Activated CD4-positive, alpha-beta T cell treated with anti-CD3 and anti-CD28 coated beads, Interleukin-2, Interleukin-6, amounts not matched to agents 100 ng/mL and 50 ng/mL, durations not matched to agents 16 hours and 8 hours (primary cell): Measurements from ENCODE around the gene TSR3.

Source experiments
- DNase-seq: peaks from one replicate; pipeline ENCODE4 v3.0.0-alpha.2; 2020

TSR3 gene

GRCh38 chr16:1351582-1352362, at the start of gene TSR3, which contains the start of gene GNPTG:
TSR3 (minus strand) TSS chr16:1351878; CDS start chr16:1351804, 74 bp downstream.
GNPTG (plus strand) TSS chr16:1351931; CDS start chr16:1351966, 35 bp downstream.
- DNase-seq = peak; percentile 92

DNA sequence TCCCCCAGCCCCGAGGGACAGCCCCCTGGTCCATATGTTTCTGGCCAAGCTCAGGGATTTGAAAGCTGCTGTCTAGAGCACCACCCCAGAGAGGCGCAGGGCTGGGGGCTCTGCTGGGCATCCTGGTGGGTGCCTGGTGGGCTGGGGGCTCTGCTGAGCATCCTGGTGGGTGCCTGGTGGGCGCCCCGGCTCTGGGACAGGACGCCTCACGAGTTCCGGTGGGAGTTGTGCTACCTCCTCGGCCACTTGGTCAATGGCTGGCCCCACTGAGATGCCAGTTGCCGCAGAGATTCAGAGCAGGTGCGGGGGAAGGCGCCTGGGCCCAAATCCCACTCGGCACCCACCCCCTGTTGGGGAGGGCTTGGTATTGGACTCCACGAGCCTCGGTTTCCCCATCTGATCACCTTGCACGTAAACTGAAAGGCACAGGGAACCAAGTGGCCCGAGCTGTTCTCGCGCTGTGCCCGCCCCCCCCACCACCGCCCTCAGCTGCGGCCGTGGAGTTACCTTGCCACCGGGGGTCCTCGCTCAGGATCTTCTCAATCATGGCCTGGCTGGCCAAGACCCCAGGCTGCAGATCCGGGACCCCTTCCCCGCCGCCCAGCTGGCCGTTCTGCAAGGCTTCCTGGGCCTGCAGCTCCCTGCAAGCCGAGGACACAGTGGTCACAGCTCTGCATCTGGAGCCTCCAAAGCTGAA, 49.5 kb upstream of the TSR3 start:
- no peak for DNase-seq

DNA sequence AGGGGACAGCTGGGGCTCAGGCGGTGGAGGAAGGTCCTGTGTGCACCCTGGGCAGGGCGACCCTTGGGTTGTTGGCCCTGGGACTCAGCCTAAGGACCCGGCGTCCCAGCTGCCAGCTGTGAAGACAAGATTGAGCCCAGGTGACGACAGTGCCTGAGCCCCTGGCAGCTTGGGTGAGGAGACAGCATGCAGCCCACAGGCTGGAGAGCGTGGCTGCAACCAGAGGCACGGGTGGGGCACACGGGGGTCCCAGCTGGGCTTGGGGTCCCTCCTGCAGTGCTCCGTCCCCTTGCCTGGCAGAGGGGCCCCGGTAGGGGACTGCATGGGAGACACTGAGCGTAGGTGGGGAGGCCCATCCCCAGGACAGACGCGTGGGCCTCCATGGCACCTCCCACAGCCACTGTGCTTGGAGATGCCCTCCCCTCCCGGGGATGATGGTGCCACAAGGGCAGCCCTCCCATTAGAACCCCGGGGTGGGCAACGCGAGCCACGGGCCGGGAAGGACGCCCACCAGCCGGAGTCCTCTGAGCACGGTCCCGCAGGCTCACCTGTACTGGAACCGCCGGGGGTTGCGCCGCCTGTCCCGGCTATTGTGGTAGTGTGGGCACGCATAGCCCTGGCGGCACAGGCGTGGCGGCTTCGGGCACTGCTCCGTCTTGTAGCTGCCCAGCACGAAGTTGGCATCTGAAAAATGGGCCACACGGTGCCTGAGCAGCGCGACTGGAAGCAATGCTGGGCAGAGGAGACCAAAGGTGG, 47.3 kb upstream of the TSR3 start:
- no peak for DNase-seq

DNA sequence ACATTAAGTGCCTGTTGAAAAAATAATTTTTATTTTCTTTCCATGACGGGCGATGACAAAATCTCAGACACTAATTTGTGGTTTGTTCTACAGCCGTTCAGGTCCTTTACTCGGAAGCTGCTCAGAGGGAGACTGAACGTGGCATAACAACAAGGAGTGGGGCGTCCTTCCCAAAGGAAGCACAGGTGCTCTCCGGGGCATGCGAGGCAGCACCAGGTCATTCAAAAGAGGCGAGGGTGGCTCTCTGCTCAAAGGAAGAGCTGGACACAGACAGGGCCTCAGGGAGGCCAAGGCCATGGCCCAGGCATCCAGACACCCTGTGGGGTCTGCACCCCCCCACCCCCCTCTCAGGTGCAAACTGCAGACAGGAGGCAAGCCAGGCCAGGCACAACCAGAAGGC, 46.7 kb upstream of the TSR3 start:
- no peak for DNase-seq

GRCh38 chr16:1397779-1398178, 46.1 kb upstream of the TSR3 start:
- DNase-seq = no peak

- DNase-seq = no peak
These were observed 43.9 kb upstream of the TSR3 start for GRCh38 chr16:1395444-1396031.

DNA sequence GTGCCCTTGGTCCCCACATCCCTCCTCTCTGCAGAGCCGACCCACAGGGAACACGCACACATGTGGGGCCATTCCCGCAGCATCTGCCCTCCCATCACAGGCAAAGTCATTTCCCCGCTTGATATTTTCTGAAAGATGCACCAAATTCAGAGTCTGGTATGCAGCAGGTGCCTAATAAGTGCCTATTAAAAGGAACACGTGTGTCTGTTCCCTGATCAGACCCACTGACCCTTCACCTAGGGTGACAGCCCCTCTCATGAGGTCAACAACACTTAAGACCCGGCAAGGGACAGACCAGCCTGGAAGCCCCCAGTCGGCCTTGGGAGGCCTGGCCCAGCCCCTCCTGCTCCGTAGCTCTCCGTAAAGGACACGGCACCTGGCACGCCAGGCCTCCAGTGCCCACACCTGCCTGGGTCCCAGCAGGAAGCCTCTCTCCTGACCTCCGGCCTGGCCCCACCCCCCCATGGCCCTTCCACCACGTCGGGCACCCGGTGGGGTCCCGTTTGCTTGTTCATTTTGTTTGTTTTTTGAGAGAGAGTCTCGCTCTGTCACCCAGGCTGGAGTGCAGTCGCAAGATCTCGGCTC, 42.8 kb upstream of the TSR3 start:
- no peak for DNase-seq

GRCh38 chr16:1393613-1394176, 42.0 kb upstream of the TSR3 start:
- no peak for DNase-seq

- DNase-seq = no peak
These were observed 41.1 kb upstream of the TSR3 start for GRCh38 chr16:1392826-1393225.

DNA sequence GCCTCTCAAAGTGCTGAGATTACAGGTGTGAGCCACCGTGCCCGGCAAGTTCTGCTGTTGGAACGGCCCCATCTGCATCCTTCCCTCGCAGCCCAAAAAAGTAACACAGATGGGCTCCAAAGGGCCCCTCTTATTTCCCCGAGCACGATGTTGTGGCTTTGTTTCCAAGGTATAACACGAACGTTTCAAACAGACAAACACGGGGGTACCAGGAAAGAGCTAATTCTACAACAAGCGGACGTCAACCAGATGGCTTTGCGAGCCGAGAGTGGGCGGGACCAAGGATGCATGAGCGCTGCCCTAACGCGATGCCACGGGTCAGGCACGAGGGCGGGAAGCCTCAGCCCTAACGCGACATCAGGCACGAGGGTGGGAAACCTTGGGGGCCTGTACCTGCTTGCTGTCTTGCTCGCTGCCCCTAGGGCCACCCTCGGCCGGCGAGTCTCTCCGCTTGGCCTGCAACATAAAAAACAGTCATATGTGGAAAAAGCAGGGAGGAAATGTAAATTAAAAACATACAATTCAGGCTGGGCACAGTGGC, 38.6 kb upstream of the TSR3 start:
- no peak for DNase-seq

DNA sequence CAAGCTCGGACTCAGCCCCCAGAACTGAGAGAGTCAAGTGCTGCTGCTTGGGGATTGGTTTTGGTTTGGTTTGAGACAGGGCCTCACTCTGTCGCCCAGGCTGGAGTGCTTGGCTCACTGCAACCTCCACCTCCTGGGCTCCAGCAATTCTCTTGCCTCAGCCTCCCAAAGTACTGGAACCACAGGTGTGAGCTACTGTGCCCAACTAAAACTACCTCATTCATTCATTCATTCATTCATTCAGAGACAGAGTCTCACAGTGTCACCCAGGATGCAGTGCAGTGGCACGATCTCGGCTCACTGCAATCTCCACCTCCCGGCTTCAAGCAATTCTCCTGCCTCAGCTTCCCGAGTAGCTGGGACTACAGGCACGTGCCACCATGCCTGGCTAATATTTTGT, 38.1 kb upstream of the TSR3 start:
- DNase-seq = no peak

- DNase-seq = no peak
These were observed 35.7 kb upstream of the TSR3 start for GRCh38 chr16:1387331-1387730.

DNA sequence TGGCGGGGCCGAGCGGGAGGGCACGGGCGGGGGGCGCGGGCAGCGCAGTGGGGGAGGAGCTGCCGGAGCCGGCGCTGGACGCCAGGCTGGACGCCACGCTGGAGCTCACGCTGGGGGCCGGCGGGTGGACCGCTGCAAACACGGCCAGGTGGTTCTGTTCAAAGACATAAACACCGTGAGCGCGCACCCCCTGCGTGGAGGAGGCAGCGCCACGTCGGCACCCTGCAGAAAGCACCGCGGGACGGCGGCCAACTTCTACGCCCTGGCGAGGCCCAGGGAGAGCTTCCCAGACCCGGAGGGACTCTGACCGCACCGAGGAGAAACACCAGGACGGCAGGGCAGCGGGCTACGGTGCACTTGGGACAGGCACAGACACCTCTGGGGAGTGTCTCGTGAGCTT, 33.6 kb upstream of the TSR3 start:
- no peak for DNase-seq

GRCh38 chr16:1383556-1383955, 31.9 kb upstream of the TSR3 start:
- DNase-seq = no peak

DNA sequence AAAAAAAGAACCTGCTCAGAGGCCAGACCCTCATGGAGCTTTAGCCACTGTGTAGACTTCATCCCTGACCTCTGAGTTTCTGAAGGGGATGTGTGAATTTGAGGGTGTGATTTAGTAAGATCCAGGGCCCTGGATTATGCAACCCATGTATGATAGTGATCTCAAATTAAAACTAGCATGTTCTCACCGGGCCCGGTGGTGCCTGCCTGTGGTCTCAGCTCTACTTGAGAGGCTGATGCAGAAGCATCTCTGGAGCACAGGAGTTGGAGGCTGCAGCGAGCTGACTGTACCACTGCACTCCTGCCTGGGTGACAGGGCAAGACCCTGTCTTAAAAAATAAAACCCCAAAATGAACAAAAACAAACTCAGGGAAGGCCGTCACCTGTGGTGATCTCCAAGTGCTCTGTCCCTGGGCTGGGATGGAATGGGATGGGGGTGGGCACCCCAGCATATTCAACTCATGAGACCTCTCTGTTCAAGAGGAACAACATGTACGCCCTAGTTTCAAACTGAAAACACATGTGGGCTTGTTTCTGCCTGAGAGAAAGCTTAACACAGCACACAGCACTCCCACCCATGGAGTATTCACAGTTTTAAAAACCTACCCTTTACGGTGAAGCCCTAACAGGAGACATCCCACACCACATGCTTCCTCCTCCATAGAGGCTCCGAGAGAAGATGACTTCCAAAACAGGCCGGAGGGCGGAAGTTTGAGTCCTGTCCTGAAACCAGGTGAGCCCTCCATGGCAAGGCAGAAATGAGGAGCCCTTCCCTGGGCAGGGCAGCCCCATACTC, 30.1 kb upstream of the TSR3 start:
- DNase-seq = no peak

DNA sequence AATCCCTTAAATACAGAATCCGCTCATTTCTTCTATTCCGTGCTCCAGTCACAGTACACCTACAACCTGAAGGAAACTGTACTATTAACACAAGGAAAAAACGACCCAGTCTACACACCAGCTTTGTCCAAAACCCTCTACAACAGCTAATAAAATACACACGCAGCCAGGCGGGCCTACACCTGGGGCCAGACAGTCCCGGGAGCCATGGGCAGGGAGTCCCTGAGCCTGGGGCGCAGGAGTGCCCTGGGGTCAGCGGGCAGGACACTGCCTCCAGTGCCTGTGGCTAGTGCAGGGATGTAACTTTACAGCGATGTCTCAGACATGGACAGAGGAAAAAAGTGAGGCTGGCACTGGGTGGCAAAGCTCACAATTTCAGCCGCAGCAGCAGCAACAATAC, 28.5 kb upstream of the TSR3 start:
- no peak for DNase-seq

GRCh38 chr16:1379304-1380076, 27.8 kb upstream of the TSR3 start:
- peak; percentile 84 for DNase-seq

DNA sequence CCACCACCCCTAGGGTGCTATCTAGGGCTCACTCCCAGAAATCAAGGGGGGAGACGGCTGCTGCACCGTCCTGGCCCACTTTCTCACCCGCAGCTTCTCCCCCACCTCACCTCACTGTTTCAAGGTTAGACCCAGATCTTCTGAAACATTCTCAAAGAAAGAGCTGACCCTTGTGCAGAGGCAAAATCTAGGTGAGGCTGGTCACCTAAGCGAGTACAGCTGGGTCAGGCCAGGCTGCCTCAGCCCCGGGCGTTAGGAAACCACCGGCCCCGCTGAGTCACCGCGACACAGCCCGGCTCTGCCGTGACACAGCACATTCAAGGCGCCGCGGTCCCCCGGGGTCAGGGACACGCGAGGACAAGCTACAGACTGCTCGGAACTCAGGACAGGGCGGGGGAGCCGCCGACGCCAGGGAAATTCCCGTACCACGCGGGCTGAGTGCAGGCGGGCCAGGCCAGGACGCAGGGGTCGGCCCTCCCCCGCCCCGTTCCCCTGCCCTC, 27.2 kb upstream of the TSR3 start:
- DNase-seq = peak; percentile 77

GRCh38 chr16:1378087-1378803, 26.6 kb upstream of the TSR3 start:
- DNase-seq = no peak
